ENCODE data around the gene KCNJ3. TPM values are rescaled to one million over a fixed set of nuclear protein-coding genes. Genes with fewer than 3 reads are reported as not detected.

The KCNJ3 gene
- total RNA-seq, 1 donor from 2014 or later = 4.2 TPM

DNA sequence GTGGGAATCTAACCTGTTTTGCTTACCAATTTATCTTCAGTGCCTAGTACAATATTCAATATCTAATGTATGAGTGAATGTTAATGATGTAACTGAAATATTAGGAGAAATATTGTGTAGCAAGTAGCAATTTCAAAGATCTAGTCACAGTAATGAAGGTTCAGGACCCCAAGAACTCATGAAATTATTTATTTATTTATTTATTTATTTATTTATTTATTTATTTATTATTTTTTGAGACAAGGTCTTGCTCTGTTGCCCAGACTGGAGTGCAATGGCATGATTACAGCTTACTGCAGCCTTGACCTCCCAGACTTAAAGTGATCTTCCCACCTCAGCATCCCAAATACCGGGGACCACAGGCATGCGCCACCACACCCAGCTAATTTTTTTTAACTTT lies 126.9 kb downstream of the KCNJ3 start:
- Histone ChIP-seq H3K9me3 (ENCODE audit: control insufficient read depth in 3 of 3, low read length in 3 of 3) (no peaks in the 10 kb centered on the region), H3K4me3 (ENCODE audit: low read length in 3 of 3) (no peak overlapping the region), H3K4me1 (ENCODE audit: control insufficient read depth in 3 of 3, insufficient read depth in 3 of 3, low read length in 3 of 3) (no peaks in the 10 kb centered on the region), H3K27ac (ENCODE audit: low read depth, low read length) (no peak overlapping the region), H3K27me3 (ENCODE audit: control insufficient read depth in 3 of 3, insufficient read depth in 3 of 3, low read length in 3 of 3) (no peaks in the 10 kb centered on the region), H3K36me3 (ENCODE audit: control insufficient read depth in 3 of 3, insufficient read depth in 3 of 3, low read length in 3 of 3) (no peaks in the 10 kb centered on the region), H3K9ac (ENCODE audit: low read depth in 1 of 3, low read length in 3 of 3) (no peak overlapping the region)

DNA sequence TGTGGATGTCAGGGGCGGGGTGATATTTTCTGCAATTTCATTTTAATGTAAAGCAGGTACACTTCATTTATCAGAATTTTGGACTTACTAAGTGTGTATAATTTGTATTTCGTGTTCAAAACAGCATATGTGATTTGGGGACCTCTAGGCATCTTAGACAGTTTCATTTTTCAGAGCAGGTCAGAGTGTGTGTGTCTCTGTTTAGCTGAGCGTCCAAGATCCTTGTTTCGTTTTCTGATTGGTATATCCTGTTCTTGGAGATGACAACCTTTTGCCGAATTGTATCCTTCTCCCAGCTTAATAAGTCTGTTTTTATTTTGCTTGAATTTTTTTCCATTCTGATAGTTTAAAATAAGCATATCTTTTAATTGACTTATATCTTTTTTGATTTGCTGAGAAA lies 128.3 kb downstream of the KCNJ3 start:
- Histone ChIP-seq H3K9me3 (ENCODE audit: control insufficient read depth in 3 of 3, low read length in 3 of 3) (no peaks in the 10 kb centered on the region), H3K27ac (ENCODE audit: low read depth, low read length) (no peak overlapping the region), H3K9ac (ENCODE audit: low read depth in 1 of 3, low read length in 3 of 3) (no peak overlapping the region), H3K27me3 (ENCODE audit: control insufficient read depth in 3 of 3, insufficient read depth in 3 of 3, low read length in 3 of 3) (no peaks in the 10 kb centered on the region), H3K36me3 (ENCODE audit: control insufficient read depth in 3 of 3, insufficient read depth in 3 of 3, low read length in 3 of 3) (no peaks in the 10 kb centered on the region), H3K4me3 (ENCODE audit: low read length in 3 of 3) (no peak overlapping the region), H3K4me1 (ENCODE audit: control insufficient read depth in 3 of 3, insufficient read depth in 3 of 3, low read length in 3 of 3) (no peaks in the 10 kb centered on the region)

- Histone ChIP-seq H3K36me3 (ENCODE audit: control insufficient read depth in 3 of 3, insufficient read depth in 3 of 3, low read length in 3 of 3) (no peaks in the 10 kb centered on the region), H3K4me1 (ENCODE audit: control insufficient read depth in 3 of 3, insufficient read depth in 3 of 3, low read length in 3 of 3) (no peaks in the 10 kb centered on the region), H3K9ac (ENCODE audit: low read depth in 1 of 3, low read length in 3 of 3) (no peak overlapping the region), H3K27me3 (ENCODE audit: control insufficient read depth in 3 of 3, insufficient read depth in 3 of 3, low read length in 3 of 3) (no peaks in the 10 kb centered on the region), H3K4me3 (ENCODE audit: low read length in 3 of 3) (no peak overlapping the region), H3K27ac (ENCODE audit: low read depth, low read length) (no peak overlapping the region), H3K9me3 (ENCODE audit: control insufficient read depth in 3 of 3, low read length in 3 of 3) (no peaks in the 10 kb centered on the region)
These were observed 128.8 kb downstream of the KCNJ3 start for GRCh38 chr2:154827286-154827685.

- no peaks in the 10 kb centered on the region for H3K27me3 ChIP-seq (ENCODE audit: control insufficient read depth in 3 of 3, insufficient read depth in 3 of 3, low read length in 3 of 3)
- no peak overlapping the region for H3K4me3 ChIP-seq (ENCODE audit: low read length in 3 of 3)
- H3K36me3 ChIP-seq (ENCODE audit: control insufficient read depth in 3 of 3, insufficient read depth in 3 of 3, low read length in 3 of 3) = no peaks in the 10 kb centered on the region
- no peaks in the 10 kb centered on the region for H3K4me1 ChIP-seq (ENCODE audit: control insufficient read depth in 3 of 3, insufficient read depth in 3 of 3, low read length in 3 of 3)
- H3K27ac ChIP-seq (ENCODE audit: low read depth, low read length) = no peak overlapping the region
- H3K9ac ChIP-seq (ENCODE audit: low read depth in 1 of 3, low read length in 3 of 3) = no peak overlapping the region
- no peaks in the 10 kb centered on the region for H3K9me3 ChIP-seq (ENCODE audit: control insufficient read depth in 3 of 3, low read length in 3 of 3)
These were observed 134.2 kb downstream of the KCNJ3 start for GRCh38 chr2:154832711-154833110.

GRCh38 chr2:154836632-154837031 lies 138.1 kb downstream of the KCNJ3 start:
- Histone ChIP-seq H3K9ac (ENCODE audit: low read depth in 1 of 3, low read length in 3 of 3) (no peak overlapping the region), H3K36me3 (ENCODE audit: control insufficient read depth in 3 of 3, insufficient read depth in 3 of 3, low read length in 3 of 3) (no peaks in the 10 kb centered on the region), H3K4me1 (ENCODE audit: control insufficient read depth in 3 of 3, insufficient read depth in 3 of 3, low read length in 3 of 3) (no peaks in the 10 kb centered on the region), H3K4me3 (ENCODE audit: low read length in 3 of 3) (no peak overlapping the region), H3K27me3 (ENCODE audit: control insufficient read depth in 3 of 3, insufficient read depth in 3 of 3, low read length in 3 of 3) (no peaks in the 10 kb centered on the region), H3K9me3 (ENCODE audit: control insufficient read depth in 3 of 3, low read length in 3 of 3) (no peaks in the 10 kb centered on the region), H3K27ac (ENCODE audit: low read depth, low read length) (no peak overlapping the region)

GRCh38 chr2:154837035-154837434 lies 138.5 kb downstream of the KCNJ3 start:
- Histone ChIP-seq H3K36me3 (ENCODE audit: control insufficient read depth in 3 of 3, insufficient read depth in 3 of 3, low read length in 3 of 3) (no peaks in the 10 kb centered on the region), H3K4me3 (ENCODE audit: low read length in 3 of 3) (no peak overlapping the region), H3K9ac (ENCODE audit: low read depth in 1 of 3, low read length in 3 of 3) (no peak overlapping the region), H3K27ac (ENCODE audit: low read depth, low read length) (no peak overlapping the region), H3K9me3 (ENCODE audit: control insufficient read depth in 3 of 3, low read length in 3 of 3) (no peaks in the 10 kb centered on the region), H3K4me1 (ENCODE audit: control insufficient read depth in 3 of 3, insufficient read depth in 3 of 3, low read length in 3 of 3) (no peaks in the 10 kb centered on the region), H3K27me3 (ENCODE audit: control insufficient read depth in 3 of 3, insufficient read depth in 3 of 3, low read length in 3 of 3) (no peaks in the 10 kb centered on the region)

DNA sequence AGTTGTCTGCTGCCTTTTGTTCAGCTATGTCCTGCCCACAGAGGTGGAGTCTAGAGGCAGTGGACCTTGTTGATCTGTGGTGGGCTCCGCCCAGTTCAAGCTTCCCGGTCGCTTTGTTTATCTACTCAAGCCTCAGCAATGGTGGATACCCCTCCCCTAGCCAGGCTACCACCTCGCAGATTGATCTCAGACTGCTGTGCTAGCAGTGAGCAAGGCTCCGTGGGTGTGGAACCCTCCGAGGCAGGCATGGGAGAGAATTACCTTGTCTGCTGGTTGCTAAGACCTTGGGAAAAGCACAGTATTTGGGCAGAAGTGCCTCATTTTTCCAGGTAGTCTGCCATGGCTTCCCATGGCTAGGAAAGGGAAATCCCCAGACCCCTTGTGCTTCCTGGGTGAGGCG lies 146.0 kb downstream of the KCNJ3 start:
- Histone ChIP-seq H3K4me1 (ENCODE audit: control insufficient read depth in 3 of 3, insufficient read depth in 3 of 3, low read length in 3 of 3) (no peaks in the 10 kb centered on the region), H3K9me3 (ENCODE audit: control insufficient read depth in 3 of 3, low read length in 3 of 3) (no peaks in the 10 kb centered on the region), H3K27me3 (ENCODE audit: control insufficient read depth in 3 of 3, insufficient read depth in 3 of 3, low read length in 3 of 3) (no peaks in the 10 kb centered on the region), H3K27ac (ENCODE audit: low read depth, low read length) (no peak overlapping the region), H3K9ac (ENCODE audit: low read depth in 1 of 3, low read length in 3 of 3) (no peak overlapping the region), H3K36me3 (ENCODE audit: control insufficient read depth in 3 of 3, insufficient read depth in 3 of 3, low read length in 3 of 3) (no peaks in the 10 kb centered on the region), H3K4me3 (ENCODE audit: low read length in 3 of 3) (no peak overlapping the region)

- no peaks in the 10 kb centered on the region for H3K4me1 ChIP-seq (ENCODE audit: control insufficient read depth in 3 of 3, insufficient read depth in 3 of 3, low read length in 3 of 3)
- H3K9me3 ChIP-seq (ENCODE audit: control insufficient read depth in 3 of 3, low read length in 3 of 3) = no peaks in the 10 kb centered on the region
- H3K27me3 ChIP-seq (ENCODE audit: control insufficient read depth in 3 of 3, insufficient read depth in 3 of 3, low read length in 3 of 3) = no peaks in the 10 kb centered on the region
- no peak overlapping the region for H3K4me3 ChIP-seq (ENCODE audit: low read length in 3 of 3)
- H3K36me3 ChIP-seq (ENCODE audit: control insufficient read depth in 3 of 3, insufficient read depth in 3 of 3, low read length in 3 of 3) = no peaks in the 10 kb centered on the region
- H3K9ac ChIP-seq (ENCODE audit: low read depth in 1 of 3, low read length in 3 of 3) = no peak overlapping the region
- no peak overlapping the region for H3K27ac ChIP-seq (ENCODE audit: low read depth, low read length)
These were observed 148.3 kb downstream of the KCNJ3 start for GRCh38 chr2:154846842-154847241.

GRCh38 chr2:154849482-154849881 lies 151.0 kb downstream of the KCNJ3 start:
- no peaks in the 10 kb centered on the region for H3K36me3 ChIP-seq (ENCODE audit: control insufficient read depth in 3 of 3, insufficient read depth in 3 of 3, low read length in 3 of 3)

DNA sequence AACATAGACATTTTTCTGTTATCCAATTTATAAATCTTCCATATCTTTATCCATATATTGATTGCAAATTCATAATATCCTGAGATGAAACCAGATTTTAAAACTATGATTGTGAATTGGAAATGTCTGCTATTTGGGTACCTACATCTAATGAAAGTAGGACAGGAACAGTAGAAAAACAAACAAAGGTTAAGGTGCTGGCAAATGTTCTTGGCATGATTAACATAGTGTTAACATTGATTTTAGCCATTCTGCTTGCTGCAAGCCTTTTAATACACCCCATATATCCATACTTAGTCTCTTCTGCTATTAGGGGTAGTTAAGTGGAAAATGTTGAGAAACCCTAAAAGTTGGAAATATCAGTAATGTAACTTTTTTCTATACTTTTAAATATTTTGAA lies 152.0 kb downstream of the KCNJ3 start:
- Histone ChIP-seq H3K27ac (ENCODE audit: low read depth, low read length) (no peak overlapping the region), H3K27me3 (ENCODE audit: control insufficient read depth in 3 of 3, insufficient read depth in 3 of 3, low read length in 3 of 3) (no peaks in the 10 kb centered on the region), H3K9me3 (ENCODE audit: control insufficient read depth in 3 of 3, low read length in 3 of 3) (no peaks in the 10 kb centered on the region), H3K4me3 (ENCODE audit: low read length in 3 of 3) (no peak overlapping the region), H3K9ac (ENCODE audit: low read depth in 1 of 3, low read length in 3 of 3) (no peak overlapping the region), H3K4me1 (ENCODE audit: control insufficient read depth in 3 of 3, insufficient read depth in 3 of 3, low read length in 3 of 3) (no peaks in the 10 kb centered on the region), H3K36me3 (ENCODE audit: control insufficient read depth in 3 of 3, insufficient read depth in 3 of 3, low read length in 3 of 3) (no peaks in the 10 kb centered on the region)

More at GRCh38 chr2:154849482-154849881, 151.0 kb downstream of the KCNJ3 start:
- Histone ChIP-seq H3K4me3 (ENCODE audit: low read length in 3 of 3) (no peak overlapping the region), H3K9me3 (ENCODE audit: control insufficient read depth in 3 of 3, low read length in 3 of 3) (no peaks in the 10 kb centered on the region), H3K27ac (ENCODE audit: low read depth, low read length) (no peak overlapping the region), H3K27me3 (ENCODE audit: control insufficient read depth in 3 of 3, insufficient read depth in 3 of 3, low read length in 3 of 3) (no peaks in the 10 kb centered on the region), H3K4me1 (ENCODE audit: control insufficient read depth in 3 of 3, insufficient read depth in 3 of 3, low read length in 3 of 3) (no peaks in the 10 kb centered on the region), H3K9ac (ENCODE audit: low read depth in 1 of 3, low read length in 3 of 3) (no peak overlapping the region)

GRCh38 chr2:154855138-154855537 lies 156.6 kb downstream of the KCNJ3 start:
- Histone ChIP-seq H3K9ac (ENCODE audit: low read depth in 1 of 3, low read length in 3 of 3) (no peak overlapping the region), H3K27me3 (ENCODE audit: control insufficient read depth in 3 of 3, insufficient read depth in 3 of 3, low read length in 3 of 3) (no peaks in the 10 kb centered on the region), H3K4me1 (ENCODE audit: control insufficient read depth in 3 of 3, insufficient read depth in 3 of 3, low read length in 3 of 3) (no peaks in the 10 kb centered on the region), H3K27ac (ENCODE audit: low read depth, low read length) (no peak overlapping the region), H3K4me3 (ENCODE audit: low read length in 3 of 3) (no peak overlapping the region), H3K36me3 (ENCODE audit: control insufficient read depth in 3 of 3, insufficient read depth in 3 of 3, low read length in 3 of 3) (no peaks in the 10 kb centered on the region), H3K9me3 (ENCODE audit: control insufficient read depth in 3 of 3, low read length in 3 of 3) (no peaks in the 10 kb centered on the region)
